Progenitor cell of endocrine pancreas (in vitro differentiated cells): ENCODE measurements around the gene WDR53. TPM values are rescaled to one million over a fixed set of nuclear protein-coding genes. Genes with fewer than 3 reads are reported as not detected.
A peak's percentile ranks its signal among the peaks of the same experiment; 100 is the strongest.
"Not testable (repeated sequence)": the region's sequence is repeated elsewhere in the genome, so short reads cannot be mapped to it uniquely, and the experiment has no call there.

Source experiments
- DNase-seq: peaks from one replicate; pipeline ENCODE4 v3.0.0; 2021; ENCODE audit warnings: low spot score; ENCODE audit not compliant: unreplicated experiment
- H3K27ac Mint-ChIP-seq: 2 replicates; pipeline ENCODE4 v1.8.0; 2021; ENCODE audit warnings: mild to moderate bottlenecking, moderate library complexity, mixed read lengths
- H3K27me3 Mint-ChIP-seq: 2 replicates; pipeline ENCODE4 v1.8.0; 2021; ENCODE audit warnings: mixed read lengths
- H3K36me3 Mint-ChIP-seq: 2 replicates; pipeline ENCODE4 v1.8.0; 2022; ENCODE audit warnings: mixed read lengths; ENCODE audit not compliant: insufficient read depth
- H3K4me1 Mint-ChIP-seq: 2 replicates; pipeline ENCODE4 v1.8.0; 2021; ENCODE audit warnings: low read depth, mixed read lengths
- H3K4me3 Mint-ChIP-seq: 2 replicates; pipeline ENCODE4 v1.8.0; 2021; ENCODE audit warnings: low read depth, mild to moderate bottlenecking, moderate library complexity, mixed read lengths
- H3K9me3 Mint-ChIP-seq: 2 replicates; pipeline ENCODE4 v1.8.0; 2021; ENCODE audit warnings: low read depth, mixed read lengths
- CTCF ChIP-seq: fragments of 200-600 bp; sonication (generic); IDR thresholded peaks from one replicate; pipeline ENCODE4 v1.5.0; 2021; ENCODE audit warnings: antibody characterized with exemption, mild to moderate bottlenecking; ENCODE audit not compliant: unreplicated experiment
- total RNA-seq: library from RNA; stranded (reverse); gene quantifications from 2 replicates; pipeline ENCODE4 v1.2.1, GENCODE V29; 2021

The WDR53 gene
- total RNA-seq, 1 donor from 2014 or later = 15.2 TPM

GRCh38 chr3:196585044-196585757 lies 16.8 kb upstream of the WDR53 start:
- H3K4me1 Mint-ChIP-seq = no peaks in the 10 kb centered on the region
- H3K27ac Mint-ChIP-seq = no peak overlapping the region
- no peaks in the 10 kb centered on the region for H3K27me3 Mint-ChIP-seq
- H3K9me3 Mint-ChIP-seq = no peaks in the 10 kb centered on the region
- no peak for TF ChIP-seq CTCF
- DNase-seq = no peak
- no peak overlapping the region for H3K4me3 Mint-ChIP-seq
- H3K36me3 Mint-ChIP-seq = peaks cover 2% of the 10 kb centered on the region

GRCh38 chr3:196572389-196572788 lies 4.0 kb upstream of the WDR53 start:
- H3K27ac Mint-ChIP-seq = no peak overlapping the region
- no peaks in the 10 kb centered on the region for H3K27me3 Mint-ChIP-seq
- no peak for TF ChIP-seq CTCF
- no peaks in the 10 kb centered on the region for H3K9me3 Mint-ChIP-seq
- DNase-seq = no peak
- H3K36me3 Mint-ChIP-seq = no peaks in the 10 kb centered on the region
- H3K4me3 Mint-ChIP-seq = no peak overlapping the region
- H3K4me1 Mint-ChIP-seq = peaks cover 13% of the 10 kb centered on the region

- Mint-ChIP-seq H3K4me3 (peak overlapping the region; percentile 95), H3K4me1 (peaks cover 16% of the 10 kb centered on the region)
- H3K27me3 Mint-ChIP-seq, H3K9me3 Mint-ChIP-seq, H3K27ac Mint-ChIP-seq, H3K36me3 Mint-ChIP-seq, DNase-seq: not testable (repeated sequence)
Observed at GRCh38 chr3:196570332-196570731, 2.0 kb upstream of the WDR53 start.

- peaks cover 16% of the 10 kb centered on the region for H3K4me1 Mint-ChIP-seq
- H3K27me3 Mint-ChIP-seq = no peaks in the 10 kb centered on the region
- peak overlapping the region; percentile 95 for H3K4me3 Mint-ChIP-seq
- peak overlapping the region; percentile 91 for H3K27ac Mint-ChIP-seq
- no peaks in the 10 kb centered on the region for H3K36me3 Mint-ChIP-seq
- peak; percentile 42 for DNase-seq
- TF ChIP-seq CTCF = no peak
- no peaks in the 10 kb centered on the region for H3K9me3 Mint-ChIP-seq
Observed at GRCh38 chr3:196569003-196569516, 706 bp upstream of the WDR53 start.

GRCh38 chr3:196563721-196564225 lies 4.6 kb downstream of the WDR53 start:
- no peaks in the 10 kb centered on the region for H3K36me3 Mint-ChIP-seq
- H3K27me3 Mint-ChIP-seq = no peaks in the 10 kb centered on the region
- no peak overlapping the region for H3K4me3 Mint-ChIP-seq
- DNase-seq = no peak
- TF ChIP-seq CTCF = no peak
- H3K9me3 Mint-ChIP-seq = no peaks in the 10 kb centered on the region
- H3K27ac Mint-ChIP-seq = no peak overlapping the region
- H3K4me1 Mint-ChIP-seq = peaks cover 6% of the 10 kb centered on the region

GRCh38 chr3:196559826-196560225 lies 8.5 kb downstream of the WDR53 start:
- no peaks in the 10 kb centered on the region for H3K4me1 Mint-ChIP-seq
- TF ChIP-seq CTCF = no peak
- no peaks in the 10 kb centered on the region for H3K27me3 Mint-ChIP-seq
- no peak for DNase-seq
- H3K9me3 Mint-ChIP-seq = no peaks in the 10 kb centered on the region
- no peak overlapping the region for H3K4me3 Mint-ChIP-seq
- H3K36me3 Mint-ChIP-seq = no peaks in the 10 kb centered on the region
- no peak overlapping the region for H3K27ac Mint-ChIP-seq
